GM19463 (cell line): ENCODE measurements around the gene CAVIN4.

ENCODE experiments used
- ATAC-seq: cut with Tn5 transposase; IDR thresholded peaks from one replicate; pipeline ENCODE4 v1.9.1; 2021; ENCODE audit warnings: mild to moderate bottlenecking, moderate library complexity; ENCODE audit not compliant: unreplicated experiment

The CAVIN4 gene

DNA sequence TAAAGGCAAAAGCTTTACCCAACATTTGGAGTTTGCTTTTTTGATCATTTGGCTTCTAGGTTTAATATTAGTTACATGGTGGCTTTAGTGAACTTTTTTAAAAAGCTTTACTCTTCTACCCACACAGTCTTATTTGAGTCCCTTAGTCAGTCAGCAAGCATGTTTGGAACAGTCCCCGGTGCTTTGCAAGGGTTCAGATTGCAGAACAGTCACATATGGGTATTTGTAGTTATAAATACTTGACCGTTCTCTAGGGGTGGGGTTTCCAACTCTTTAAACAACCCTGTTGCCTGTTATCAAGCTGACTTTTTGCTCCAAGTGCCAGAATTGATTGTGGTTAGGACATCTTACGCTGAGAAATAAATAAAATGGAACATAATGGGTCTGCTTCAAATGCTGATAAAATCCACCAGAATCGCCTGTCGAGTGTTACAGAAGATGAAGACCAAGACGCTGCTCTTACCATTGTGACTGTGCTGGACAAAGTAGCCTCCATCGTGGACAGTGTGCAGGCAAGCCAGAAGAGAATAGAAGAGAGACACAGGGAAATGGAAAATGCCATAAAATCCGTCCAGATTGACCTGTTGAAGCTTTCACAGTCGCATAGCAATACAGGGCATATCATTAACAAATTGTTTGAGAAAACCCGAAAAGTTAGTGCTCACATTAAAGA lies at the start of gene CAVIN4:
TSS of gene CAVIN4 (plus strand) at position 304 of the 673 bp plus-strand sequence. CDS start at position 369, 65 bp downstream.
- ATAC-seq, result no peak

- ATAC-seq, result no peak
These were observed 43.5 kb upstream of the CAVIN4 start for GRCh38 chr9:100534401-100534800.

GRCh38 chr9:100540327-100540726 lies 37.6 kb upstream of the CAVIN4 start:
- no peak for ATAC-seq

DNA sequence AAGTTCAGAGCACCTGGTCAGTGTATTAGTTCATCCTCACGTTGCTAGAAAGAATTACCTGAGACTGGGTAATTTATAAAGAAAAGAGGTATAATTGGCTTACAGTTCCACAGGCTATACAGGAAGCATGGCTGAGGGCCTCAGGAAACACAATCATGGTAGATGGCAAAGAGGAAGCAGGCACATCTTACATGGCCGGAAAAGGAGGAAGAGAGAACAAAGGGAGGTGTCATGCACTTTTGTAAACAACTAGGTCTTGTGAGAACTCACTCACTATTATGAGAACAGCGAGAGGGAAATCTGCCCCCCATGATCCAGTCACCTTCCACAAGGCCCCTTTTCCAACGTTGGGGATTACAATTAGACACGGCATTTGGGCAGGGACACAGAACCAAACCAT lies 28.8 kb upstream of the CAVIN4 start:
- no peak for ATAC-seq

GRCh38 chr9:100554935-100555401 lies 22.9 kb upstream of the CAVIN4 start:
- peak; percentile 28 for ATAC-seq

DNA sequence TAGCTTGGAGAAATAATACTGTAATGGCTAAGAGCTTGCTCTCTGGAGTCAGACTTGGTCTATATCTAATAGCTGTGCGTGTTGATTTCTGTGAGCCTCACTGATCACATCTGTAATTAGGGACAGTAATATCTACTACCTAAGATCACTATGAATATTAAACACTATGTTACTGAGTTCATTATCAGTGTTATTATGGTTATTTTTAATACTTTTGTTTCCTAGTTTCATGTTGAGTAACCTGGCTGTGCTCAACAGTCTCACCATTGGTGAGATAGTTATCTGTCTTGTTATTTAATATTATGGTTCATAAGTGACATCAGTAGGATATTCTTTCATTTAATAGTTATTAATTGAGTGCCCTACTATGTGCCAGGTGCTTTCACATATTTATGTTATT lies 22.4 kb upstream of the CAVIN4 start:
- peak; percentile 74 for ATAC-seq

DNA sequence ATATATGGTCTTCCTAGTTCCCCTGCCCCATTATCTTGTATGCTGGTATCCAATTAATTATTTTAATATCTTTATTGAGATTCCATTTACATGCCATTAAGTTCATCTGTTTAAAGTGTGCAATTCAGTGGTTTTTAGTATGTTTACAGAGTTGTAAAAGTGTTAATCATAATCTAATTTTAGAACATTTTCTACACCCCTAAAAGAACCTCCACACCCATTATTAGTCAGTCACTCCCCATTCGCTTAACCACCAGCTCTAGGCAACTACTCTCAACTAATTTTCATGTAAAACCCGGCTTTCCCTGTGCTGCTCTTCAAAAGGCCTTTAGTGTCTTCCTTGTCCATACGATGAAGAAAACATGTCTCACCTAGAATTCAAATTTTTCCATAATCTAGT lies 20.8 kb upstream of the CAVIN4 start:
- ATAC-seq, result no peak

DNA sequence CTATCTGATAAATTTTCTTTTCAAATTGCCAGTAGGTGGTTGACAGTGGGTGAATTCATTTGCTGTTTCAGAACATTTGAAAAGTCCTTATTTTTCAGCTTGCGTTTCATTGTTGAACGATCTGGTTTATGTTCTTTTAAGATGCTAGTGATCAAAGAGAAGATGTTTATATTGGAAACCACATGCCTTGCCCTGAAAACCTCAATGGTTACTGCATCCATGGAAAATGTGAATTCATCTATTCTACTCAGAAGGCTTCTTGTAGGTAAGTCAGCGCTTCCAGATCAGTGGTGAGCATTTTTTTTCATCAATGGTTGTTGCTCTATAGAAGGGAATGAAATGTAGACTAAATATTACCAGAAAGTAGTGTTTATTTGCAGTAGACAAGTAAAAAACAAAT lies 16.6 kb upstream of the CAVIN4 start:
- no peak for ATAC-seq

DNA sequence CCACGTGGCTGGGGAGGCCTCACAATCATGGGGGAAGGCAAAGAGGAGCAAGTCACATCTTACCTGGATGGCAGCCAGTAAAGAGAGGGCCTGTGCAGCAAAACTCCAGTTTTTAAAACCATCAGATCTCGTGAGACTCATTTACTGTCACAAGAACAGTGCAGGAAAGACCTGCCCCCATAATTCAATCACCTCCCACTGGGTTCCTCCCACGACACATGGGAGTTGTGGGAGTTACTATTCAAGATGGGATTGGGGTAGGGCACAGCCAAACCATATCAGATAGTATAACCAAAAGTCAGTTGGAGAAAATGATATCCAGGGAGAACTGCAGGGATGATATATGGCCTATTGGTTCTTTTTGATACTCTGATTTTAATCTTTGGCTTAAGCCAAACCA lies 10.0 kb upstream of the CAVIN4 start:
- no peak for ATAC-seq

- ATAC-seq, result no peak
These were observed 4.1 kb upstream of the CAVIN4 start for GRCh38 chr9:100573655-100574260.

- no peak for ATAC-seq
These were observed 2.9 kb upstream of the CAVIN4 start for GRCh38 chr9:100575006-100575405.

DNA sequence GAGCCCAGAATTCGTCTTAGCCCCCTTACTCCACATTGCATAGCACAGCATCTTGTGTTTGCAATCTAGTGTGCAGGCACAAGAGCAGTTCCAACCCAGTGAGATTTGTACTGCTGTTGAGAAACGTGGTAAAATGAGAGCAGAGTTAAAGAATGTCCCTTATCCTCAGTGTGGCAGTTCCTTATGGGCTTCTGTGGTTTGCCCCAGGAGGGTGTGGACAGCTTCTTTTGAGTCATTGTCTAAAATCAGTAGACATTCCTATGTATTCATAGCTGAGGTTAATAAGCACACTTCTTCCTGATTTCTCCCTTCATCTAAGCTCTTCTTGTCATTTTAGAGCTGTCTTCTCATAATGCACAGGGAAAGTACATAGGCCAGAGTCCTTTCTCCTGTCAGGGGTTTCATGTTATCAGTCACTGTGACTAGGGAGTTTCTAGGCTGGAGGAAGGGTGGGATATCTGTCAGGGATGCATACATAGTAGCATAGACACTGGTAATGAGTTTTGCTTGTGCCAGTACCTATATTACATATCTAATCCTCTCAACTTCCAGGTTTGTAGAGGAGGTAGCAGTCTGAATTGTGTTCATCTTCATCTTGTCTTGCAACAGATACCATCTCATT lies 2.0 kb upstream of the CAVIN4 start:
- no peak for ATAC-seq

GRCh38 chr9:100578610-100579009 lies 731 bp downstream of the CAVIN4 start:
- no peak for ATAC-seq

- ATAC-seq, result no peak
These were observed 1.8 kb downstream of the CAVIN4 start for GRCh38 chr9:100579665-100580064.

DNA sequence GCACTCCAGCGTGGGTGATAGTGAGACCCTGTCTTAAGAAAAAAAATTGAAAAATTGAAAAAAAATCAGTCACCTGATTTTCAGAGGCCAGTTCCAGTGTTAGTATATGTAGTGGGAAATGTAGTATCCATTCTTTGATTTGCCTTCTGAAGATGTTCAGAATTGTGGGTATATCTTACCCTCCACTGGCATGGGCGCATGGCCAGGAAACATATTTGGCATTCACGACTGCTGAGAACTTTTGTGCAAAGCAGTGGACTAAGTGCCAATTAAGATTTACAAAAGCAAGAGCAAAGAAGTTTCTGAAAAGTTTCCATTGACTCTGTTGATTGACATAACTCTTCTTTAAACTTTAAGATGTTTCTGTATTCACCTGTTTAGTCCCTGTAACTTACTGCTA lies 2.4 kb downstream of the CAVIN4 start:
- ATAC-seq, result no peak

- no peak for ATAC-seq
These were observed 3.2 kb downstream of the CAVIN4 start for GRCh38 chr9:100581081-100581480.

GRCh38 chr9:100581661-100582060 lies 3.8 kb downstream of the CAVIN4 start:
- no peak for ATAC-seq

GRCh38 chr9:100583014-100583802 lies 5.3 kb downstream of the CAVIN4 start:
- no peak for ATAC-seq

- no peak for ATAC-seq
These were observed 7.1 kb downstream of the CAVIN4 start for GRCh38 chr9:100584951-100585350.

DNA sequence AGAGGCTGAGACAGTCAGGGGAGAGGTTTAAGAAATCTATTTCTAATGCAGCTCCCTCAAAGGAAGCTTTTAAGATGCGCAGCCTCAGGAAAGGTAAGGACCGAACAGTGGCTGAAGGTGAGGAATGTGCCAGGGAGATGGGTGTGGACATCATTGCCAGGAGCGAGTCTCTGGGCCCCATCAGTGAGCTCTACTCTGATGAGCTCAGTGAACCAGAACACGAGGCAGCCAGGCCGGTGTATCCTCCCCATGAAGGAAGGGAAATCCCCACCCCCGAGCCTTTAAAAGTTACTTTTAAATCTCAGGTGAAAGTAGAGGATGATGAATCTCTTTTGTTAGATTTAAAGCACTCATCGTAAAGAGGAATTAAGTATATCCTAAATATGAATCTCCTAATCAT lies 8.2 kb downstream of the CAVIN4 start:
- ATAC-seq, result peak; percentile 62

GRCh38 chr9:100587375-100587774 lies 9.5 kb downstream of the CAVIN4 start:
- no peak for ATAC-seq
